ENCODE data around the gene NUDT7.

NUDT7 gene

DNA sequence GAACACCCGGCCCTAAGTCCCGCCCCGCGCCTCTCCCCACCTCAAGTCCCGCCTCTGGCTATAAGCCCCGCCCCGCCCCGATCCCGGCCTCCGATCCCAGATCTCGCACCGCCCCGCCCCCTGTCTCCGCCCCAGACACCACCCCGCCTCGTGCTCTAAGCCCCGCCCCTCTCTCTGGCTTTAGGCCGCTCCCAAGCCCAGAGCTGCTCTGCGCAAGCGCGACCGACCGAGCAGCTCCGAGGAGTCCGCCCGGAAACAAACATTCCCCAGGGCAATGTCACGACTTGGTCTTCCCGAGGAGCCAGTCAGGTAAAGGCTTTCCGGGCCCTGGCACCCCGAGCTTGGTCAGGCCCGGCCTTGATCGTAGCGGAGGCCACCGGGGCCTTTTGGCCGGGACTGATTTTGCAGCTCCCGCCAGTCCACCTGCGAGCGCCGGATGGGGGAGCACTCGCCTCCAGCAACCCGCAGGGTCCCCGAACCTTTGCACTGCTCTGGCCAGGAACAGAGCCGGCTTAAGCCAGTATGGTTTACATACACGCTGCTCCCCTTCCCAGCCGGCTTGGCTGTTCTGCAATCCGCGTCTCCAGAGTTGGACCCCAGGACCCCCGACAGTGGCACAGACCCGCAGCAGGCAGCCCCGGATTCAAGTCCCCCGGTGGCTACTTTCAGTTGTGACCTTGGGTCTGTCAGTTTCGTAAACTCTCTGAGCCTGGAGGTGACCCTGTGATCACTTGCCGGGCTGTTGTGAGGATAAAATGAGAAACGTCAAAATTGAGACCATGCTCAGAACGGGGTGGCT is at the start of gene NUDT7:
TSS of gene NUDT7 (plus strand) at position 206 of the 799 bp plus-strand sequence. CDS start at position 275, 69 bp downstream.
- peak; percentile 87 for DNase-seq

DNA sequence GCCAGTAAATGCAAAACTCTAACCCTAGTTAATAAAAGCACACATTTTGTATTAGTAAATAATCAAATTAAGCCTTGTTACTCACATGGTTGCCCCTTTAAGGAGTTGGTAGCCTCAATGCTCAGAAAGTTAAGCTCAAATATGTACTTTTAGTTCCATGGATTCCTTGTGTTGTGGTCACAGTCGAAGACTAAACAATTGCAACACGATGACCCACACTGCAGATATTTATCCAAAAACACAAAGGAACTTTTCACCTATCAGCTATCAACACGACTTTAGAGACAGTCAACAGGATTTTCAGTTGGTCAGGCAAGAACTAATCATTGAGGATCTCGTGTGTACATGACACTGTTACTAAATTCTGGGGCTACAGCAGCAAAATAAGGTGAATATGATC is 47.4 kb upstream of the NUDT7 start:
- DNase-seq: no peak

DNA sequence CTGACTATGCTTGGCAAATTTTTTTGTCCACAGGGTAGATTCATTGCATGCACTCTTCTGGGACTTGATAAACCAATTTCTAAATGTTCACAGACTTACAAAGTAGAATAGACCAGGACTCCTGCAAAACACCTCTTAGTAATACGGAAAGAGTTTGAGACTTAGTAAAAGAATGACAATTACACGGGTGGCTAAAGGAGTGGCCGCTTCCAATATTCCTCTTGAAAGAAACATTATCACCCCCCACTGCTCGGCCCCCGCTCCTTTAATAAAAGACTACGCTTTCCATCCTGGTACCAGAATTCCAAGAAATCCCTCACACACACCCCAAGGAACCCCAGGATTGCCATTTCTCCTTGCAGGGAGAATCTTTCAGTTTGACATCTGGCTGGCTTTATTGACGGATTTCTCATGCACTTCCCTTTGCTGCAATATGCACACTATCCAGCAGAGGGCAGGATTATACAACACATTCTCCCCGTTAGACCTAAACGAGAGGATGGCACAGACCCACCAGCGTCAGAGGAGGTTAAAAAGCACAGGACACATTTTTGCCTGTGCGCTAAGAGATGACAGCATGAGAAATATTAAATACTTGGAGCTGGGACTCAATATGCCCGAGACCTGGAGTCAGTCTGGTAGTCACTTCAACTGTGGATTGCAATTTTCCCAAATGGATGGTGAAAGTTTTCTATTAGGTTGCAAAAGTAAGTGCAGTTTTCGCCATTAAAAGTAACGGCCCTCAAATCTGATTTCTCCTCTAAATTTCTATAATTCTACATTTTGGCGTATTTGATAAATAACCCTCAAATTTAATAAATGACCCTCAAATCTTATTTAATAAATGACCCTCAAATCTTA is 46.6 kb upstream of the NUDT7 start:
- peak; percentile 18 for DNase-seq

DNA sequence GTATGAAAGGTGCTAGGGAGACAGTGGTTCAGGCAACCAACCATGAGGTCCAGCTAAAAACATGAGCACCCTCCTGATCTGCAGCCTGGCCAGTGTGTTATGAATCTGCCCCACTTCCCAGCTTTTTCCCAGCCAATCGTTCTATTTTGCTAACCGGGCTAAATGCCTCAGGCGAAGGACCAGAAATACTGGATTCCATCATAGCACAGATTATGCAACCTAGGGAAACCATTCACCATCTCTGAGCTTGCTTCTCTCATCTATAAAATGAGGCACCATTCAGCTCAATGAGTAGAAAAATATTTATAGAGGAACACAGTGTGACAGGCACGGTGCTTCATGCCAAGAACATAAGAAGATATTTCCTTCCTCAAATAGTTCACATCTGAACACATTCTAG is 45.2 kb upstream of the NUDT7 start:
- DNase-seq: no peak

DNA sequence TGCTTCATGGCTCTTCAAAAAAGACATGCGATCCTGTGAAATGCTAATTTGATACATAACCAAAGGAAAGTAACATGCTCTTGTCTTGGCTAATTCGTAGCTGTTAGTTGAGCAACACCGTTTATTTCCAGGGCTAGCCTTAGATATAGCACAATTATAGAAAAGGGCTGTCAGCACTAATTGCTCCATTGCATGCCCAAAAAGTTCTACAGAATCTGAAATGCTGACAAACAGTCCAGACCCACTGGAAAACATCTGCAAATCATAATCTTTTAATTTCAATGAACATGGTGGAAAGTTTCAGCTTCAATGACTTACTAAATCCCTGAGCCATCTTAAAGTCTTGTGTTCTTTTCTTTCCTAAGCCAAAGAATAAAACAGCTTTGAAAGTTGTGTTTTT is 42.9 kb upstream of the NUDT7 start:
- no peak for DNase-seq

DNA sequence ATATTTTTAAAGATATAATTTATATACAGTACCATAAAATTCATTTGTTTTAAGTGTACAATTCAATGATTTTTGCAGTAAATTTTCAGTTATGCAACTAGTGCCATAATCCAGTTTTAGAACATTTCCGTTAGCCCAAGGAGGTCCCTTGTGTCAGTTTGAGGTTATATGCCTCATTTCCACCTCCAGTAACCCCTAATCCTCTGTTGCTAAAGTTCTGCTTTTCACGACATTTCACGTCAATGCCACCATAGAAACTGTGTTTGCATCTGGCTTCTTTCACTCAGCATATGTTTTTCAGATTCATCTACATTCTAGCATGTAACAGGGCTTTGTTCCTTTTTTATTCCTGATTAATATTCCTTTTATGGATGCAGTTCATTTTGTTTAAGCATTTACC is 42.4 kb upstream of the NUDT7 start:
- no peak for DNase-seq

DNA sequence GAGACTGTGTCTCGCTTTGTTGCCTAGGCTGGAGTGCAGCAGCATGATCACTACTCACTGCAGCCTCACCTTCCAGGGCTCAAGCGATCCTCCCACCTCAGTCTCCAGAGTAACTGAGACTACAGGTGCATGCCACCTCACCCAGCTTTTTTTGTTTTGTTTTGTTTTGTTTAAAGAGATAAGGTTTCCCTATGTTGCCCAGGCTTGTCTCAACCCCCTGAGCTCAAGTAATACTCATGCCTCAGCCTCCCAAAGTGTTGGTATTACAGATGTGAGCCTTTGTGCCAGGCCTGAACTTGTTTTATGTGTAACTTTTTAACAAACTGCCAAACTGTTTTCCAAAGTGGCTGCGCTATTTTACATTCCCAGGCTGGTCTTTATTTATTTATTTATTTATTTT is 41.8 kb upstream of the NUDT7 start:
- no peak for DNase-seq

DNA sequence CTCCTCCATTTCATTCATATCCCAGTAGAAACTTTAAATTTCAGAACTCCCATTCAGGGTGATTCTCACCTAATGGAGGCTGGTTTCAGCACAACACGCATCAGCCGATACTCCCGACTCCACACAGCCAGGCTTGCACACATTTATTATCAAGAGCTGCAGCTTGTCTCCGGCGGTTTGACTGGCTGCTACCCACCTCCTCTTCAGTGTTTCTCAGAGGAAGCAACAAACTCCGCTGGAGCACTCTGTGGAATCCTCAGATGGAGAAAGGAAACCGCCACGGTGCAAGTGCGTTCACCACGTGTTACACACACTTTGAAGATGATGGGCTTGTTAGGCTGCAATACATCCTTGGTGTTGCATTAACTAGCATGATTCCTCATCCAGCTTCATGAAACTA is 39.7 kb upstream of the NUDT7 start:
- DNase-seq: no peak

DNA sequence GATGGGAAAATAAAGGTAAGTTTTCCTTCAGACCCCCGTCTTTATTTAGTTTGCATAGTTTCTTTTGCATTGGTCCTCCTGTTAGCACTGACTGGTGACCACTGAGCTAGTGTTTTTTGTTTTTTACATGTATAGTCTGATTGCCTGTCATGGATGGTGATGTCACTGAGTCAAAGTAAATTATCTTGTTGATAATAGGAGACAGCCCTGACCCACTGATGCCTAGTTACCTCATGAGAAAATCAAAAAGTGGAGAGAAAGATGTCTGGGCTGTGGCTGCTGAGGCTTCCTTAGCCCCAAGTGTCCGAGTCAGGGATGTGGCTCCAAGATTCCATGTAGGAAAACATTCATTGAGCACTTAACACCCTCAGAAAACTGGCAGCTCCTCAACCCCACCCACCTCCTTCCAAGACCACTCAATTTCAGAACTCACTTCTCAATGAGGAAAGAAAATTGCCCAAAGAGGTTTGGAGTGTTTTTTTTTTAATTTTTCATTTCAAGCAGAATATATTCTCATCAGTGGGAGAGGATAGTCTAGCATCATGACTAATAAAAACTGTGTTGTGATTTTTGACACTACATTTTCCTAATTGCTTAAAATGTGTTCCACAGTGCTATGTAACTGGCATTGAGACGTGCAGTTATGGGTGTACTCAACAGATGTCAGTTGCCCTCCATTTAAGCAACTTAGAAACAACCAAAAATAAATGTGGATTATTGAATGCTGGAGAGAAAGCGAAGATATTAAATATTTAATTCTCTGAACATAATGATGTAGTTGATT is 38.7 kb upstream of the NUDT7 start:
- DNase-seq: no peak

DNA sequence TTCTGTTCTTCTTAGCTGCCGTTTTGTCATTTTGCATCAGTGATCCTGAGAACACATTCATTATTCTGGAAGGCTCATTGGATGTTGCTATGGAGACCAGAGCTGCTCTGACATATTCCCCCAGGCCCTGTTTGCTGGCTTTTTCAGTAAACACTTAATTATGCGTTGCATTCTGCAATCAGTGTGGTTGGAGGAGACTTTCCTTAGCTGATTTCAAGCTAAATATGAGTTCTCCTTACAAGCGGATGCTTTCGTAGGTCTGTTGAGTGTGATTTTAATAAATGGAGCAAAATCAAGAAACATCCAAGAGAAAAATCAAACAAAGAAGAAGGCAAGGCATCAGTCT is 38.2 kb upstream of the NUDT7 start:
- no peak for DNase-seq

DNA sequence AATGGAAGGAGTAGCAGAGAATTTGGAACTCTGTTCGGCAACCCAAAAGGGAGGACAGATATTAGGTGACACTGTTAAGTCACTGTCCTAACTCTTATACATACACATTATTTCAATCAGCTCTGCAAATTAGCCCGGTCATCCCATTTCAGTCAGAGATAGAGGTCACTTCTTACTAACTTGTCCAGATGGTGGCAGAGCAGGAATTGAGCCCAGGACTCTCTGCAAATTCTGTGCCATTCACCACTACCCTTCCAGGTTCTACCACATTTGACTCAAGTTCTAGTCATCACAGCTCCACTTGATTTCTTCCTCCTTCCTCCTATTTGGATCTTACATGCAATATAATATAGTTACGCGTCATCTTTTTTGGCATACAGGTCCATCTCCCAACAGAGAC is 35.9 kb upstream of the NUDT7 start:
- no peak for DNase-seq

DNA sequence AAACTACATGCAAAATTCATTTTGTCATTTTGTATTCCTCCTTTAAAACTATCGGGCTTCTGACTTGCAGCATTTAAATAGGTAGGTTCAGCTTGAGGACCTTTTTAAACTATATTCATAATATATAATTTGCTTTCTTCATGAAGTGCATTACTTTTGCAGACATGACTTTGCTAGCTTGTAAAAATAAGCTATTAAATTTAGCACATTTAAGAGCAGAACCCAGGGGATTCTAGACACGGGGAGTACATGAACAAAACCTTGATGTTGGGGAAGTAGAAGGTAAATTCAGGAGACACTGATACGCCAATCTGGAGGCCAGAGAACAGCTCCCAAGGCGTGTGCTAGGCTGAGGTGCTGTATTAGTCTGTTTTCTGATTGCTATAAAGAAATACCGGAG is 32.3 kb upstream of the NUDT7 start:
- no peak for DNase-seq

DNA sequence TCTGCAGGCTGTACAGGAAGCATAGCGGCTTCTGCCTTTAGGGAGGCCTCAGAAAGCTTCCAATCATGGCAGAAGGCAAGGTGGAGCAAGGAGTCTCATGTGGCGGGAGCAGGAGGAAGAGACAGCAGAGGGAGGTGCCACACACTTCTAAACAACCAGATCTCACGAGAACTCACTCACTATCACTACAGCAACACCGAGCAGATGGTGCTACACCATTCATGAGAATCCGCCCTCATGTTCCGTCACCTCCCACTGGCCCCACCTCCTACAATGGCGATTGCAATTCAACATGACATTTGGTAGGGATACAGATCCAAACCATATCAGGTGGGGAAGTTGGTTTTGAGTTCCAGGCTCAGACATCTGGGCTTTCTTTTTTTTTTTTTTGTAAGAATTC is 31.9 kb upstream of the NUDT7 start:
- DNase-seq: no peak

DNA sequence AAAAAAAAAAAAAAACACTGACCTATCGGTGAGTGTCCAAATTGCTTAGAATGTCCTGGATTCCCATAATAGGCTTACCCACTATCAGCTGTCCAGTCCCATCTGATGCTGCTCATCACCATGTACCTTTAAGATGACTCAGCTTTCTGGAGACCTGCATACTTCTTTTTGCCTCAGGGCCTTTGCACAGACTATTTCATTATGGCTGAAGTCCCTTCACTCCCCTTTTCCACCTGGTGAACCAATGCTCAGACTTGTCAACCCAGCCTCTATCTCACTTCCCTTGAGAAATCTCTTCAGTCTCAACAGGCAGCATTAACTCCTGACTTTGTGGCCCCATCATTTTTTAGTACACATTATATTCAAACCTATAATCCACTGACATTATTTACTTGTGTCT is 29.7 kb upstream of the NUDT7 start:
- no peak for DNase-seq

DNA sequence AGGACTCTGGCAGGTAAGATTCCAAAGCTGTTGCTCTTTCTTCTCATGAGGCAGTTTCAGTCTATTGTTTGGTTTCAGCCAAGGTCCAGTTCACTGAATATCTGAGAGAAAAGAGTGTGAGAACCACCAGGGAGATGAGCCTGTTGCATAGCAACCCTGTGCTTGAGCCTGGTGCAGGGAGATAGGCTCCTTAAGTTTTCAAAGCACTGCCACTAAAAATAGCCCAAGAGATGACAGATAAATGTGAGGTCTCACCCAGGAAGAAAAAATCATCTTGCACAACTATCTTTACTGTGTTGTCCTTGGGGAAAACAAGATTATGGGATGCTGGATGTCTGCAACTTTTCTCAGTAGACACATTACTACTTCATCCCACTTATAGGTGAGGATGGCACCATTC is 26.2 kb upstream of the NUDT7 start:
- no peak for DNase-seq

DNA sequence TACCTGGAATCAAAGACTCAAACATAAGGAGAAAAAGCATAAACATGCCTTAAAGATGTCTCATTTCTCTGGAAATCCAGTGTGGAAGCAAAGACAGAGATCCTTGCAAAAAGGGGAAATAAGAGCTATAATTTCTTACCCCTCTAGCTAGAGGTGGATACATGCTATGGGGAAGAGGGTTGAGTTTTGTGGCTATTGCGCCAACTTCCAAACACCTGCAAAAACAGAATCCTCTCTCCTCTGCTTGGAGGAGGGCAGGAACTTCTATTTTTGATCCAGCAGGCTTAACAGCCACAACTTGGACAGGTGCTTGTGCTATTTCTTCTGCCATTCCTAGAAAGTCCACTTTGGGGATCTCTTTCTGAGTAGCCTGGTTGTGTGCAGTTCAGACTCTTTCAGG is 21.5 kb upstream of the NUDT7 start:
- DNase-seq: no peak

DNA sequence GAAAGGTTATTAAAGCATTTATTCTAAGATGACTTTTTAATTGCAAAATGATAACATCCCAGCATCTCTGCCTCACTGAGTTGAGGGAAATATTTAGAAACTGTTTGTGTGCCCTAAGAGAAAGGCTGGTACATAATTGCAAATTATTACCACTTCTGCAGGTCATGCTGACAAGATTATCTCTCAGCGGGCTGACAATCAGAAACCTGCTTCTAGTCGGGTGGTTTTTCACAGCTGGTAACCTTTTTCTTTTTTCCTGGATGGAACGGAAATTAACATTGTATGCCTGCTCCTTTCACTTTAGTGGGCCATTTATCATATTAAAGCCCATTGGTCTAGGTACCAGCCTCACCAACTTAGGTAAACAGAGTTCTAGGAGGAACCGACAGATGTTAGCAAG is 17.0 kb upstream of the NUDT7 start:
- DNase-seq: no peak

DNA sequence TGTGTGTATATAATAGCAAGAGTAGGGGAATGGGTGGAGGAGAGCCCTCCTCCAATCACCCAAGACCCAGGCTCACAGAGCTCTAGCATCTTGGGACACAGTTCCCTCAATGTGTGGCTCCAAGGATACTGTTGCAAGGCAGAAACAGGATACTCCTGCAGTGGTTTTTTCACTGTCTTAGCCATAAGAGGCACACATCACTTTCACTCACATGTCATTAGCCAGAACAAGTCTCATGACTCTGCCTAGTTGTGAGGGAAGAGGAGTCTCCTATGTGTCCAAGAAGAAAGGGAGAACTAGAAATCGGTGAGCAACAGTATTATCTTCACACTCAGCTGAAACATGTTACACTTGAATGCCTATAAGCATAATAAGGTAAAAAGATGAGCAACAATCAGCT is 11.1 kb upstream of the NUDT7 start:
- no peak for DNase-seq

DNA sequence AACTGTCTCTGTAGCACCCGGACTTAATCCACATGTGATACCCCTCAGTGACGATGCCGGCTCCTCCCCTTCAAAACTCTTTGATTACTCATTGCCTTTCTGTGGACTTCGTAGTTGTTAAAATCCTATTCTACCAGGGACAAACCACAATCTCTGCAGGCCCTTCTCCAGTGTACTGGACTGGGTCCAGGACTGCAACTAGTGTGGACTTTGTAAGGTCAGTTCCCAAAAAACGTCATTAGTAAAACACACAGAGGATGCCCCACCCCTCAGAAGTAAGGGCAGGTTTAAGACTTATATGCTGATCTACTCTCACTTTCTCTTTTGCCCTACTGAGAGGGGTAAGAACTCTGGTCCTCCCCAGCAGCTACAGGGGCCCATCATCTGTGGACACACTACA is 10.5 kb upstream of the NUDT7 start:
- DNase-seq: no peak

DNA sequence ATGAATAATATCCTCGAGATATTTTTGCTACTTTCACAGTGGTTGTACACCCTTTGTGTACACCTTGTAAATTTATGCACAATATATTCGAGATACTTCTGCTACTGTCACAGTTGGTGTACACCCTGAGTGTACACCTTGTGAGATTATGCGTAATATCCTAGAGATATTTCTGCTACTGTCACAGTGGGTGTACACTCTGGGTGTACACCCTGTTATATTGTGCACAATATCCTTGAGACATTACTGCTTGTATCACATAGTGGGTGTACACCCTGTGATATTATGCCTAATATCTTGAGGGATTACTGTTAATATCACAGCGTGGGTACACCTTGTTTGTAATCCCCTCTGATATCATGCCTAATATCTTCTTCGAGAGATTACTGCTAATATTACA is 7.2 kb upstream of the NUDT7 start:
- no peak for DNase-seq

DNA sequence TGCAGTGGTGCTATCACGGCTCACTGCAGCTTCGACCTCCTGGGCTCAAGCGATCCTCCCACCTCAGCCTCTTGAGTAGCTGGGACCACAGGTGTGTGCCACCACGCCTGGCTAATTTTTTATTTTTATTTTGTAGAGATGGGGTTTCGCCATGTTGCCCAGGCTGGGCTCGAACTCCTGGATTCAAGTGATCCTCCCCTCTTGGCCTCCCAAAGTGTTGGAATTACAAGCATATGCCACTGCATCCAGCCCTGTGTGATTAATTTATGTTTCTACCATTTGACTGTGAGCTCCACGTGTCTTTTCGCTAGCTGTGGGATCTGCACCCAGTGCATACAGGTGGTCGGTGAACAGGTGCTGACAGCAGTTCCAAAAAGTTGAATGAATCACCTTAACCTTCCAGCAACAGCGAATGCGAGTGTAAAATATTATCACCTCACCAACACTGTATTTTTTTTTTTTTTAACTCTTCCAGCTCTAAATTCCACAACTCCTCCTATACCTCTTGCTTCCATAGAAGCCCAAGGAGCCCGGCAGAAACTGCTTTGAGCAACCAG is 484 bp upstream of the NUDT7 start:
- no peak for DNase-seq

DNA sequence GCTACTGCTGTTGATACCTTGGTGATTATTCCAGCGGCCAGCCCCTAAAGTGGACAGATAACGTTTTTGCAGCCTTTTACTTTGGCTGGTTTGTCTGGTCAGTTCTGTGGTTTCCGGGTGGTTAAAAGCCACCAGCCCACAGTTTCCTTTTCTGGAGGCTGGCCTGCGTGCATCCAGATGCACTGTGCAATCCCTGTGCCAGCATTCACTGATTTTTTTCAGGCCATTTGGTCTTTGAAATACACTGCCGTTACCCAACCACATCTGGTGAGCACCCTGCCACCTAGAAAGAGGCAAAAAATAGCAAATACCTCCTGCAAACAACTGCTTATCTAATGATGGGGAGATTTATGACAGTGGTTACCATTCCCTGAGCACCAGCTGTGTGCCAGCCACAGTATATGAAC is 797 bp downstream of the NUDT7 start:
- peak; percentile 6 for DNase-seq

DNA sequence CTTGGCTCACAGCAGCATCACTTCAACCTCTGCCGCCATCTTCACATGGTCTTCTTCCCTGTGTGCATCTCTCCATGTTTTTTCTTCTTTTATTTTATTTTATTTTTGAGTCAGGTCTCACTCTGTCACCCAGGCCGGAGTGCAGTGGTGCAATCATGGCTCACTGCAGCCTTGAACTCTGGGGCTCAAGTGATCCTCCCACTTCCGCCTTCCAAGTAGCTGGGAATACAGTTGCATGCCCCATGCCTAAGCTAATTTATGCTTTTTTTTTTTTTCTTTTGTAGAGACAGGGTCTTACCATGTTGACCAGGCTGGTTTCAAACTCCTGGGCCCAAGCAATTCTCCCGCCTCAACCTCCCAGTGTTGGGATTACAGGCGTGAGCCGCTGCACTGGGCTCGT is 1.9 kb downstream of the NUDT7 start:
- DNase-seq: no peak
